Activated naive CD8-positive, alpha-beta T cell treated with anti-CD3 and anti-CD28 coated beads for 36 hours (primary cell): ENCODE results near the gene MAS1L. TPM values are rescaled to one million over a fixed set of nuclear protein-coding genes. Genes with fewer than 3 reads are reported as not detected.
"Not testable (repeated sequence)": the region's sequence is repeated elsewhere in the genome, so short reads cannot be mapped to it uniquely, and the experiment has no call there.

ENCODE experiments used
- DNase-seq: peaks from one replicate; pipeline ENCODE4 v3.0.0; 2021
- H3K27ac Mint-ChIP-seq: one replicate; pipeline ENCODE4 v1.8.0; 2022; ENCODE audit warnings: mild to moderate bottlenecking, moderate library complexity, mixed read lengths
- H3K27me3 Mint-ChIP-seq: one replicate; pipeline ENCODE4 v1.8.0; 2022; ENCODE audit warnings: mild to moderate bottlenecking, mixed read lengths
- H3K36me3 Mint-ChIP-seq: one replicate; pipeline ENCODE4 v1.8.0; 2021; ENCODE audit warnings: mild to moderate bottlenecking, mixed read lengths
- H3K4me1 Mint-ChIP-seq: one replicate; pipeline ENCODE4 v1.8.0; 2021; ENCODE audit warnings: mixed read lengths
- H3K4me3 Mint-ChIP-seq: one replicate; pipeline ENCODE4 v1.8.0; 2022; ENCODE audit warnings: mild to moderate bottlenecking, moderate library complexity, mixed read lengths
- H3K9me3 Mint-ChIP-seq: one replicate; pipeline ENCODE4 v1.8.0; 2022; ENCODE audit warnings: mixed read lengths
- total RNA-seq, 2 experiments: library from RNA; stranded (reverse); gene quantifications; one replicate each; pipeline ENCODE4 v1.2.3, GENCODE V29; 2021

The MAS1L gene
- total RNA-seq, 2 experiments from 2014 or later, result not detected

GRCh38 chr6:29478740-29479139 lies 9.0 kb downstream of the MAS1L start:
- Mint-ChIP-seq H3K27ac (no peak overlapping the region), H3K27me3 (peaks cover 12% of the 10 kb centered on the region)

GRCh38 chr6:29477923-29478450 lies 9.8 kb downstream of the MAS1L start:
- no peaks in the 10 kb centered on the region for H3K36me3 Mint-ChIP-seq
- no peak for DNase-seq
- H3K27ac Mint-ChIP-seq, result no peak overlapping the region
- no peak overlapping the region for H3K4me3 Mint-ChIP-seq
- peaks cover 18% of the 10 kb centered on the region for H3K27me3 Mint-ChIP-seq
- H3K4me1 Mint-ChIP-seq, result no peaks in the 10 kb centered on the region
- peaks cover 2% of the 10 kb centered on the region for H3K9me3 Mint-ChIP-seq

More at GRCh38 chr6:29478740-29479139, 9.0 kb downstream of the MAS1L start:
- no peak overlapping the region for H3K4me3 Mint-ChIP-seq
- peaks cover 2% of the 10 kb centered on the region for H3K9me3 Mint-ChIP-seq
- DNase-seq, result no peak
- H3K4me1 Mint-ChIP-seq, result no peaks in the 10 kb centered on the region
- H3K36me3 Mint-ChIP-seq, result no peaks in the 10 kb centered on the region

- Mint-ChIP-seq H3K9me3 (no peaks in the 10 kb centered on the region), H3K36me3 (no peaks in the 10 kb centered on the region), H3K4me3 (no peak overlapping the region), H3K4me1 (no peaks in the 10 kb centered on the region), H3K27ac (no peak overlapping the region), H3K27me3 (peaks cover 19% of the 10 kb centered on the region)
- DNase-seq, result no peak
Observed at GRCh38 chr6:29474996-29475395, 12.8 kb downstream of the MAS1L start.

GRCh38 chr6:29466241-29466640 lies 21.5 kb downstream of the MAS1L start:
- peaks cover 9% of the 10 kb centered on the region for H3K27me3 Mint-ChIP-seq
- H3K27ac Mint-ChIP-seq, result no peak overlapping the region
- H3K4me1 Mint-ChIP-seq, result no peaks in the 10 kb centered on the region
- H3K9me3 Mint-ChIP-seq, result no peaks in the 10 kb centered on the region
- H3K4me3 Mint-ChIP-seq, result no peak overlapping the region
- no peak for DNase-seq
- H3K36me3 Mint-ChIP-seq, result no peaks in the 10 kb centered on the region

GRCh38 chr6:29465801-29466200 lies 22.0 kb downstream of the MAS1L start:
- Mint-ChIP-seq H3K27ac (no peak overlapping the region), H3K4me3 (no peak overlapping the region), H3K27me3 (peaks cover 9% of the 10 kb centered on the region), H3K36me3 (no peaks in the 10 kb centered on the region), H3K9me3 (no peaks in the 10 kb centered on the region), H3K4me1 (no peaks in the 10 kb centered on the region)
- no peak for DNase-seq

GRCh38 chr6:29465279-29465678 lies 22.5 kb downstream of the MAS1L start:
- no peaks in the 10 kb centered on the region for H3K4me1 Mint-ChIP-seq
- no peak overlapping the region for H3K27ac Mint-ChIP-seq
- H3K9me3 Mint-ChIP-seq, result no peaks in the 10 kb centered on the region
- peaks cover 9% of the 10 kb centered on the region for H3K27me3 Mint-ChIP-seq
- no peak overlapping the region for H3K4me3 Mint-ChIP-seq
- no peak for DNase-seq
- H3K36me3 Mint-ChIP-seq, result no peaks in the 10 kb centered on the region

GRCh38 chr6:29462022-29462421 lies 25.7 kb downstream of the MAS1L start:
- no peaks in the 10 kb centered on the region for H3K36me3 Mint-ChIP-seq
- H3K27ac Mint-ChIP-seq, result no peak overlapping the region

GRCh38 chr6:29461021-29461814 lies 26.5 kb downstream of the MAS1L start:
- no peak overlapping the region for H3K27ac Mint-ChIP-seq
- no peaks in the 10 kb centered on the region for H3K9me3 Mint-ChIP-seq
- H3K4me3 Mint-ChIP-seq, result no peak overlapping the region
- peaks cover 12% of the 10 kb centered on the region for H3K27me3 Mint-ChIP-seq
- H3K4me1 Mint-ChIP-seq, result no peaks in the 10 kb centered on the region
- no peaks in the 10 kb centered on the region for H3K36me3 Mint-ChIP-seq
- DNase-seq, result no peak

More at GRCh38 chr6:29462022-29462421, 25.7 kb downstream of the MAS1L start:
- no peak overlapping the region for H3K4me3 Mint-ChIP-seq
- DNase-seq, result no peak
- no peaks in the 10 kb centered on the region for H3K4me1 Mint-ChIP-seq
- no peaks in the 10 kb centered on the region for H3K9me3 Mint-ChIP-seq
- H3K27me3 Mint-ChIP-seq, result peaks cover 12% of the 10 kb centered on the region

GRCh38 chr6:29456971-29457370 lies 30.8 kb downstream of the MAS1L start, which contains the start of the genes OR11A1 and OR2H1:
TSS of gene OR11A1 (minus strand) at chr6:29457071. CDS start at chr6:29427641, 29,430 bp downstream.
TSS of gene OR2H1 (plus strand) at chr6:29457155. CDS start at chr6:29461770, 4,615 bp downstream.
- Mint-ChIP-seq H3K27ac (no peak within 1 kb of the TSS), H3K27me3 (peaks cover 18% of the 10 kb centered on the region), H3K9me3 (no peaks in the 10 kb centered on the region), H3K4me1 (no peaks in the 10 kb centered on the region), H3K4me3 (no peak within 1 kb of the TSS), H3K36me3 (no peaks in the 10 kb centered on the region)
- DNase-seq, result no peak

- H3K27me3 Mint-ChIP-seq, result peaks cover 47% of the 10 kb centered on the region
- DNase-seq, result no peak
- no peaks in the 10 kb centered on the region for H3K36me3 Mint-ChIP-seq
- H3K9me3 Mint-ChIP-seq, result peaks cover 3% of the 10 kb centered on the region
- no peak overlapping the region for H3K27ac Mint-ChIP-seq
- no peaks in the 10 kb centered on the region for H3K4me1 Mint-ChIP-seq
- H3K4me3 Mint-ChIP-seq, result no peak overlapping the region
Observed at GRCh38 chr6:29451471-29452193, 36.1 kb downstream of the MAS1L start.

GRCh38 chr6:29447670-29448069 lies 40.1 kb downstream of the MAS1L start:
- no peaks in the 10 kb centered on the region for H3K4me1 Mint-ChIP-seq
- H3K9me3 Mint-ChIP-seq, result peaks cover 3% of the 10 kb centered on the region
- DNase-seq, result no peak
- H3K36me3 Mint-ChIP-seq, result no peaks in the 10 kb centered on the region
- H3K4me3 Mint-ChIP-seq, result no peak overlapping the region
- H3K27ac Mint-ChIP-seq, result no peak overlapping the region
- H3K27me3 Mint-ChIP-seq, result peaks cover 58% of the 10 kb centered on the region

GRCh38 chr6:29444031-29444430 lies 43.7 kb downstream of the MAS1L start:
- not testable (repeated sequence) for H3K27ac Mint-ChIP-seq, DNase-seq, H3K4me1 Mint-ChIP-seq, H3K4me3 Mint-ChIP-seq, H3K9me3 Mint-ChIP-seq, H3K36me3 Mint-ChIP-seq
- H3K27me3 Mint-ChIP-seq, result peaks cover 58% of the 10 kb centered on the region

- Mint-ChIP-seq H3K36me3 (no peaks in the 10 kb centered on the region), H3K9me3 (no peaks in the 10 kb centered on the region), H3K27me3 (peaks cover 54% of the 10 kb centered on the region), H3K27ac (no peak overlapping the region), H3K4me3 (no peak overlapping the region), H3K4me1 (no peaks in the 10 kb centered on the region)
- no peak for DNase-seq
Observed at GRCh38 chr6:29442719-29443118, 45.0 kb downstream of the MAS1L start.

GRCh38 chr6:29439006-29439405 lies 48.8 kb downstream of the MAS1L start, which contains the start of gene OR10C1:
TSS of gene OR10C1 (plus strand) at chr6:29439306. CDS start at chr6:29440016, 710 bp downstream.
- peaks cover 51% of the 10 kb centered on the region for H3K27me3 Mint-ChIP-seq
- no peak within 1 kb of the TSS for H3K27ac Mint-ChIP-seq
- no peak for DNase-seq
- H3K4me3 Mint-ChIP-seq, result no peak within 1 kb of the TSS
- no peaks in the 10 kb centered on the region for H3K4me1 Mint-ChIP-seq
- no peaks in the 10 kb centered on the region for H3K9me3 Mint-ChIP-seq
- no peaks in the 10 kb centered on the region for H3K36me3 Mint-ChIP-seq

- peaks cover 58% of the 10 kb centered on the region for H3K27me3 Mint-ChIP-seq
- not testable (repeated sequence) for H3K4me1 Mint-ChIP-seq, DNase-seq, H3K9me3 Mint-ChIP-seq, H3K27ac Mint-ChIP-seq, H3K36me3 Mint-ChIP-seq, H3K4me3 Mint-ChIP-seq
Observed at GRCh38 chr6:29436730-29437129, 51.0 kb downstream of the MAS1L start.
